Bronchial epithelial cell (primary cell): ENCODE data around the gene AQP6. TPM values are rescaled to one million over a fixed set of nuclear protein-coding genes. Genes with fewer than 3 reads are reported as not detected.

Experiments
- DNase-seq: peaks from one replicate; pipeline ENCODE4 v3.0.0-alpha.2; 2010; ENCODE audit warnings: low read depth
- FAIRE-seq: peaks from 2 replicates; lab custom pipeline; 2011; peaks lifted over from hg19 to GRCh38; lab: Jason Lieb, UNC
- H3K27me3 ChIP-seq: 2 replicates; pipeline ENCODE4 v1.5.1; 2011; ENCODE audit warnings: low read length; ENCODE audit not compliant: control insufficient read depth, insufficient read depth
- H3K36me3 ChIP-seq: 2 replicates; pipeline ENCODE4 v1.5.1; 2011; ENCODE audit warnings: low read length; ENCODE audit not compliant: control insufficient read depth, insufficient read depth
- H3K4me3 ChIP-seq: 2 replicates; pipeline ENCODE4 v1.5.1; 2011; ENCODE audit warnings: mild to moderate bottlenecking, low read depth, low read length, control low read depth
- CTCF ChIP-seq: IDR thresholded peaks from 2 replicates; pipeline ENCODE4 v1.5.1; 2011; ENCODE audit warnings: mild to moderate bottlenecking, moderate library complexity, low read length, control low read depth, inconsistent platforms; ENCODE audit not compliant: insufficient read depth, severe bottlenecking
- total RNA-seq: library from RNA; depleted of rRNA; stranded (reverse); fragments of >200 nt; gene quantifications from 2 replicates; pipeline ENCODE4 v1.2.1, GENCODE V29; 2014

AQP6 gene
- total RNA-seq, 1 donor from 2014 or later, result not detected

DNA sequence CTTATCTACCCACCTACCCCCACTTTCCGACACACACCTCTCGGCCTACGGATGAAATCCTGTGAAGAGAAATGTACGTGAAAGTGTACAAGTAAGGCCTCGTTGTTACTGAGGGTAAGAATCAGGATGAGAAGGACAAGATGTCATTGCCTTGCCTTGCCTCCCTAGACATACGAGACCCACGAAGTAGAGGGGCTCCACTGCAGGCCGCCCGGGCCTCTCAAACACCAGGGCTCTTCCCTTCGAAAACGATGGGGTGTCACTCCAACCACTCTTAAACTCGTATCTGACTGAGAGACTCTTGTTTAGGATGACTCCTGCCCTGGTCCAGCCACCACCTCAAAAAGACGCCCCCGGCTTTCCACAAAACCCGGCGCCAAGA, 52.0 kb downstream of the AQP6 start:
- Histone ChIP-seq H3K36me3 (no peaks in the 10 kb centered on the region), H3K4me3 (peak overlapping the region; percentile 81), H3K27me3 (no peaks in the 10 kb centered on the region)
- TF ChIP-seq CTCF, result no peak
- DNase-seq (peak; percentile 12), FAIRE-seq (no peak)

DNA sequence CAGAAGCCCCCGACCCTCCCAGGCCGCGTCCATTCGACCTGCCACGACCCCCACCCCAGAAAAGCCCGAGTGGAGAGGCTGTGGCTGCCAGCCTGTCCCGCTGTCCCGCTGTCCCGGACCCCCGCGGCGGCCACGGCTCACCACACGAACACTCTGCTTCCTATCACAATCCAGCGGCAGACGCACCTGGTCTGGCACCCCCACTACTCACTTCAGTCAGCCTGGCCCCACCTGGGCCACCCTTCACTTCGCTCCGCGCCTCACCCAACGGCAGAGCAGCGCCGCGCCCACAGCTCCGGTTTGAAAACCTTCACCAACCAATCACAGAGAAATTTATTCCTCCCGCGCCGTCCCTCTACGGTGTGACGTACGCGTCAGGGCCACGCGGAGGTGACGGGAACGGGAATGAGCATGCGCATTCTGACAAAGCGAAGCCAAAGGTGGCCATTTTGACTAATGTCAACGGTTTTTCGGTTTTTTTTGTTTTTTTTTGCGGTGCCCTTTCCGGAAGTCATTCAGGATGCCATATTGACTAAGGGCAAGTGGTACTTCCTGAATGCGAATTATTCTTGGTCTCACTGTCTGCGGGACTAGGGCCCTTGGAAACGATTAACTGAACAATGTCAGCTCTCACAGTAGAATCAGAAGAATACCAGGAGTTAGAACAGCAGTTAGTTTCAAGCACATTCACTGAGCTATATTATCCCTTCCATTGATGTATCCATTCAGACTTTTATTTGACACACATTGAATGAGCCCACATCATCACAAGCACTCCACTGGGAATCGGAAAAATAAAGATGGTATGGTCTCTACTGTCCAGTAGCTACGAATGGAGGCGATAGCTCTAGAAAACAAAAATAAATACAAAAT, 52.7 kb downstream of the AQP6 start, which contains the start of gene RACGAP1:
TSS of gene RACGAP1 (minus strand) at position 308 of the 873 bp plus-strand sequence. CDS start 8,779 bp downstream, outside the sequence.
- Histone ChIP-seq H3K27me3 (no peaks in the 10 kb centered on the region), H3K36me3 (no peaks in the 10 kb centered on the region), H3K4me3 (peak within 1 kb of the TSS; percentile 81)
- FAIRE-seq, result peak; percentile 95
- no peak for TF ChIP-seq CTCF
- DNase-seq, result peak; percentile 94

GRCh38 chr12:50026691-50027090, 53.9 kb downstream of the AQP6 start:
- no peaks in the 10 kb centered on the region for H3K27me3 ChIP-seq
- TF ChIP-seq CTCF, result no peak
- DNase-seq, result no peak
- H3K4me3 ChIP-seq, result no peak overlapping the region
- FAIRE-seq, result no peak
- H3K36me3 ChIP-seq, result no peaks in the 10 kb centered on the region

Other genes with a start within 250 kb of the AQP6 start
- 570 and 818 TPM in 2 replicates for gene TMBIM6, start 231.4 kb upstream of the AQP6 start, total RNA-seq
- gene NCKAP5L, start 144.5 kb upstream of the AQP6 start, total RNA-seq, result 3.1 and 3.7 TPM in 2 replicates
- gene BCDIN3D, start 129.8 kb upstream of the AQP6 start, total RNA-seq, result 6.8 and 7.4 TPM in 2 replicates
- 0.53 TPM in 1 of 2 replicates, not detected in the other for gene FAIM2, start 69.0 kb upstream of the AQP6 start, total RNA-seq
- gene AQP2, start 22.2 kb upstream of the AQP6 start, total RNA-seq, result not detected in 2 replicates
- gene AQP5, start 11.1 kb upstream of the AQP6 start, total RNA-seq, result 1.3 and 9.9 TPM in 2 replicates
- 9.6 and 11.3 TPM in 2 replicates for gene RACGAP1, start 52.5 kb downstream of the AQP6 start, total RNA-seq
- 1.3 and 1.4 TPM in 2 replicates for gene ASIC1, start 84.6 kb downstream of the AQP6 start, total RNA-seq
- 24.2 and 27.9 TPM in 2 replicates for gene SMARCD1, start 112.4 kb downstream of the AQP6 start, total RNA-seq
- 0.26 and 0.53 TPM in 2 replicates for gene GPD1, start 131.1 kb downstream of the AQP6 start, total RNA-seq
- gene COX14, start 139.3 kb downstream of the AQP6 start, total RNA-seq, result 47.9 and 52.1 TPM in 2 replicates
- gene CERS5, start 194.4 kb downstream of the AQP6 start, total RNA-seq, result 21.9 and 30.3 TPM in 2 replicates